GM12892 (cell line): ENCODE data around the gene AFF3.
"Not testable (repeated sequence)": the region's sequence is repeated elsewhere in the genome, so short reads cannot be mapped to it uniquely, and the experiment has no call there.

Experiments used
- DNase-seq: peaks from one replicate; pipeline ENCODE4 v3.0.0; 2011; ENCODE audit not compliant: insufficient read length
- FAIRE-seq: peaks from 2 replicates; lab custom pipeline; 2011; peaks lifted over from hg19 to GRCh38; lab: Jason Lieb, UNC
- POLR2A ChIP-seq: IDR thresholded peaks from 2 replicates; pipeline ENCODE4 v1.6.1; 2011; ENCODE audit warnings: low read depth, low read length, control low read depth
- POLR2AphosphoS5 ChIP-seq: IDR thresholded peaks from 2 replicates; pipeline ENCODE4 v1.6.1; 2011; ENCODE audit warnings: low read depth, low read length, control low read depth
- TAF1 ChIP-seq: IDR thresholded peaks from 2 replicates; pipeline ENCODE4 v1.6.1; 2011; ENCODE audit warnings: low read depth, mild to moderate bottlenecking, control low read depth, low read length, borderline replicate concordance

The AFF3 gene

DNA sequence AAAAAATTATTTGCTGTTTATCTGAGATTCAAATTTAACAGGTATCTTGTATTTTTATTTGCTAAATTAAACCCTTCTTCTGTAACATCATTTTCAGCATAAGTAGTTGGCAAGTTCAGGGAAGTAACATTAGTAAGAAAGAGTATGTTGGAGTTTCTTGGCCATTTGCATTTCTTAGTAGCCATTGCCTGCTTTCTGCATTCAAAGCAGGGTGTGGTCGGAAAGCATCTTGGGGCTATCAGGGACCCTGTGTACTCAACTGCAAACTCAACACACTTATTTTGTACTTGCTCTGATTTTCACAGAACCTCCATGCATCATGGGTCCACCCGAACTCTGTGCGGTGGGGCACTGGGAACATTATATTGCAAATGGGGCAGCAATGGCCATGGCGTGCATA, 622.2 kb downstream of the AFF3 start:
- DNase-seq (no peak), FAIRE-seq (no peak)
- TF ChIP-seq POLR2AphosphoS5 (no peak), TAF1 (no peak), POLR2A (no peak)

DNA sequence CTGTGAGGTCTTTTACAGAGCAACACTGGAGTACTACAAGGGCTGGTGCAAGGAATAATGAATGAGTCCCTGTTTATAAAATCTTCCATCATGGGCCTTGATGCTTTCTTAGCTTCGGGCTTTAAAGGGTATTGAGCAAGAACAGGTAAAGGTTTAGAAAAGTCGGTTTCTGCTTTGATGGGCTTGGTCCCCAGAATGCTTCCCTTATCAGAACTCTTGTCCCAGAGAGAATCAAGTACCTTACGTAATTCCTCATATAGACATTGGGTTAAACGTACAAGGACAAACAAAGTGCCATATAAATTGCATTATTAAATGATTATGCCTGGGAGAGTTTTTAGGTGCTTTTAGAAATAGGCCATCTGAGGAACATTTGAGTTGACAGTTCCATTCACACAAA, 628.0 kb downstream of the AFF3 start:
- no peak for TF ChIP-seq POLR2A
- TF ChIP-seq POLR2AphosphoS5: no peak
- TF ChIP-seq TAF1: no peak
- DNase-seq (no peak), FAIRE-seq (no peak)

DNA sequence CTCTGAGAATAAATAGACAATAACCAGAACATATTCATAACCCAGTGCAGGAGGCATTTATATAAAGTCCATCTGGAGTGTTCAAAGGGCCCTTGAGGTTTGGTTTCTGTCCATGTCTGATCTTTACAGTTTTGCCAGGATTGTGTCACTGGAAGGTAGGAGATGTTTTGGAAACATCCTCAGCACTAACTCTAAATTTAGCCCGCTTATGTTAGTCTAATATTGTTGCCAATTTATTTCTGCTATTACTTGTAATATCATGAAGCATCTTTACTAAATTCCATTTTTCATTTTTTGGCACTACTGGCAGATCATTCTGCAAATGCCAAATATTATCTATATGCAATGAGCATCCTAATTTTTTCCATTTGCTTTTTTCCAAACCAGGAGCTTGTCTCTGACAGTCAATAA, 630.2 kb downstream of the AFF3 start:
- TF ChIP-seq POLR2AphosphoS5 (no peak), TAF1 (no peak), POLR2A (no peak)
- DNase-seq (no peak), FAIRE-seq (no peak)

DNA sequence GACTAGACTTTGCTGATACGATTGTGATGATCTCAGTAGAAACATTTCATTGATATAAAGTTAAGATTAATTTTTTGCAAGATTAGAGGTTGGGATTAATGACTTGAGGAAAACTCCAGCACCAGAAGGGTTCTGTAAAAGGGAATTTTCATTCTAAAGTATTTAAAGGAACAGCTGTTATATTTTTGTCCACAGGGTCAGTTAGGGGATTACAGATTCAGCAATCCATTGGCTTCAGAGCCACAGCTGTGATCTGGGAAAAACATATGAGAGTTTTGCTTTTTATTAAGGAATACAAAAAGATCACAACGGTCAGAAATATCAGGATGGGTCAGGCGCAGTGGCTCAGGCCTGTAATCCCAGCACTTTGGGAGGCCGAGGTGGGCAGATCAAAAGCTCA, 633.0 kb downstream of the AFF3 start:
- TF ChIP-seq POLR2AphosphoS5: no peak
- no peak for TF ChIP-seq TAF1
- no peak for TF ChIP-seq POLR2A
- FAIRE-seq: no peak
- DNase-seq: no peak

DNA sequence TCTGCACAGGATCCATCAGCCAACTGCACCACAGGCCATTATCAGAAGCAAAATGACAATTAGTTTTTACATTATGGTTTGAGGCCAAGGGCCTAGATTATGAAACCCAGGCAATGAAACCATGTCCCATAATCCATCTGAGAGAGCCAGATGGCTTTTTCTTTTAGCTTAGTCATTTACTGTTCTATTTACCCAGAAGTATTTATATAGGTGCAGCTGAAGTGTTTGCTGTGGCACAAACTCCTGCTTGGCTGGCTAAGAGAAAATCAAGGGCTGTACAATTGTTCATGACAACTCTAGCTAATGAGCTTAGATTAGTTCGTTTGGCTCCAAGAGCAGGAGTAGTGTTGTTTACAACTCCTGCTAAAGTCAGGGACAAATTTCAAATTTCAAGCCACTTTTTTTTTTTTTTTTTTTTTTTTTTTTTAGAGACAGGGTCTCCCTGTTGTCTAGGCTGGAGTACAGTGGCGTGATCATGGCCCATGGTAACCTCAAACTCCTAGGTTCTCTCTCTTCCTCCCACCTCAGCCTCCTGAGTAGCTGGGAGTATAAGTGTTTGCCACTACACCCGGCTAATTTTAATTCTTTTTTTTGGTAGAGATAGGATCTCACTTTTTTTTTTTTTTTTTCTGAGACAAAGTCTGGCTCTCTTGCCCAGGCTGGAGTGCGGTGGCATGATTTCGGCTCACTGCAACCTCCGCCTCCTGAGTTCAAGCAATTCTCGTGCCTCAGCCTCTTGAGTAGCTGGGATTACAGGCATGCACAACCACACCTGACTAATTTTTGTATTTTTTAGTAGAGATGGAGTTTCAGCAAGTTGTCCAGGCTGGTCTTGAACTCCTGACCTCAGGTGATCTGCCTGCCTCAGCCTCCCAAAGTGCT, 634.2 kb downstream of the AFF3 start:
- TF ChIP-seq POLR2A (no peak), TAF1 (no peak), POLR2AphosphoS5 (no peak)
- FAIRE-seq: no peak
- no peak for DNase-seq

DNA sequence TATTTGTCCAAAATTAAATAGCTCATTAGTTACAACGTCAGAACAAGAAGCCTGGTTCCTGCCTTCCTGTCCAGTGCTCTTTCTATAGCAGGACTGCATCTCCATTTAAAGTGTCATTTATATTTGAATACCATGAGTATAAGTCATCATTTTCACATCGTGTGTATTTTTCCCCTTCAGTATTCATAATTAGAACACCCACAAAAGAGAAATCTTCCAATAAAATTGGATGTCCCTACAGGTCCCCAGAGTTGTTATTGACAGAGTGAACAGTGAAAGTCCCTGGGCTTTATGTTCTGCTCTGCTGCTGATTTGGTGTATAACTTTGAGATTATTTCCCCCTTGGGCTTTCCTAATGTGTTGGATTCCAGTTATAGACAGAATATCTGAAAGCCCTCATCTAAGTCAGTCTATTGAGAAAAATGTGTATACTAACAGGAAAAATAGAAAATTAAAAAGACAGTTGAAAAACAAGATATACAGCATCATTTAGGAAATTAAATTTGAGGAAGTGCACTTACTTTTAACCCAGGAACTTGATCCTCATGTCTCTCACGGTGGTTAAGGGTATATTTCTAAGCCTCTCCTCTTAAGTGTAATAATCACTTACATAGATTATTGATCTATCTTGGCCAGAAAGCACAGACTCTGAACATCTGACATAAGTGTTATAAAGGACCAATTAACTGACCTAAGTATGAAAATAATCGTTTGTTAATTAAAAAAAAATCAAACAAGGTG, 637.4 kb downstream of the AFF3 start:
- TF ChIP-seq POLR2A: no peak
- no peak for TF ChIP-seq TAF1
- no peak for TF ChIP-seq POLR2AphosphoS5
- DNase-seq (no peak), FAIRE-seq (no peak)

DNA sequence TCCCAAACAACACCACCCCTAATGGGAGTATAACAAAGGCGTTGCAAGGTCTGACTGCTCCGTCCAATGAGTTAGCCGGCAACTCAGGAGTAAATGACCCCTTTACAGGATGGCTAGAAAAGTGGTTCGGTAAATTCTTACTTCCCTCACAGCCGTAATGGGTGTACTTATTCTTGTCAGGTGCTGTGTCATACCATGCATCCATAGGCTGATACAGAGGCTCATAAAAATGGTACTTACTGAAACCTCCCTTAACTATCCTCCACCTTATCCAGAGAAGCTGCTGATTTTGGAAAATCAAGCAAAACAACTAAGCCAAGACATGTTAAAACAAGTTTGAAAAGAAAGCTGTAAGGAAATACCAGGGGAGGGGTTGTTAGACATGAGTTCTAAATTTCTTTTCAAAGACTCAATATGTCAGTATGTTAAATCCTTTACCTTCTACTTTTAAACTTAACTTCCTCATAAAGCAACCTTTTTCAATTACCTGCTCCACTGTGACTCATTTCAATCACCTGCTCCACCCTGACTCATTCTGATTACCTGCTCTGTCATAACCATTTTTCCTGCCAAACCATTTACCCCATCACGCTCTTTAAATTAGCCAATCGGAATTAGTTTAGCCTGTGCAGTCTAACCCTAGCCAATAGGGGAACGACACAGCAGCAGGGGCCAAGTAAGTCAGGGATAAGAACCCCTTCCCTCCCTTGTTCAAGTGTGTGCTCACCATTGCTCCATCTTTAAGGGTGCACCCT, 638.6 kb downstream of the AFF3 start:
- not testable (repeated sequence) for DNase-seq, FAIRE-seq

DNA sequence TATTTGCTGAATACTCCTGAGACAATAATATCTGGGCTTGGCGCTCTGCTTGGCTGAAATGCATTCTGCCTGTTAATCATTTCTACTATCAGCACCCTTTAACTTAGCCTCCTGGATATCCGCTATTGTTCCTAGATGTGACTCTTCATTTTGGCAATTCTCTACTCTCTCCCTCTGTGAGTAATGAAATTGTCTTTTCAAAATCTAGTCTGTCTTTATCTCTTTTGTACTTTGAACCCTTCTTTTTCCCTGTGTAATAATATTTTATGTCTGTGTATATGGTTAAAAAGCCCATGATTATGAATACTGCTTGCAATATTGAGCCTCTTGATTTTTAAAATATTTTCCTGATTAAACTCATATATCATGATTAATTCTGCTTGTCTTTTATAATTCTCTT, 646.4 kb downstream of the AFF3 start:
- TF ChIP-seq POLR2AphosphoS5: no peak
- no peak for DNase-seq
- FAIRE-seq: no peak
